Mesothelial cell of epicardium (in vitro differentiated cells): ENCODE results near the gene ERAP2. TPM values are rescaled to one million over a fixed set of nuclear protein-coding genes. Genes with fewer than 3 reads are reported as not detected.
A peak's percentile ranks its signal among the peaks of the same experiment; 100 is the strongest.

Experiments
- DNase-seq, 2 experiments: peaks; one replicate each; pipeline ENCODE4 v3.0.0; 2021; ENCODE audit warnings: low spot score in 2 of 2; ENCODE audit not compliant: unreplicated experiment in 2 of 2
- H3K27ac Mint-ChIP-seq: 2 replicates; pipeline ENCODE4 v1.8.0; 2021; ENCODE audit warnings: mixed read lengths
- H3K27me3 Mint-ChIP-seq: 2 replicates; pipeline ENCODE4 v1.8.0; 2021; ENCODE audit warnings: low read depth, mixed read lengths
- H3K36me3 Mint-ChIP-seq: 2 replicates; pipeline ENCODE4 v1.8.0; 2021; ENCODE audit warnings: mixed read lengths
- H3K4me1 Mint-ChIP-seq: 2 replicates; pipeline ENCODE4 v1.8.0; 2021; ENCODE audit warnings: mixed read lengths
- H3K4me3 Mint-ChIP-seq: 2 replicates; pipeline ENCODE4 v1.8.0; 2021; ENCODE audit warnings: mild to moderate bottlenecking, moderate library complexity, mixed read lengths
- H3K9me3 Mint-ChIP-seq: 2 replicates; pipeline ENCODE4 v1.8.0; 2021; ENCODE audit warnings: mixed read lengths
- CTCF ChIP-seq: fragments of 200-600 bp; sonication (generic); IDR thresholded peaks from one replicate; pipeline ENCODE4 v1.5.0; 2021; ENCODE audit warnings: antibody characterized with exemption; ENCODE audit not compliant: unreplicated experiment
- total RNA-seq: library from RNA; stranded (reverse); gene quantifications from 3 replicates; pipeline ENCODE4 v1.2.1, GENCODE V29; 2021

The ERAP2 gene
- total RNA-seq, 1 donor from 2014 or later: 0.74 TPM

DNA sequence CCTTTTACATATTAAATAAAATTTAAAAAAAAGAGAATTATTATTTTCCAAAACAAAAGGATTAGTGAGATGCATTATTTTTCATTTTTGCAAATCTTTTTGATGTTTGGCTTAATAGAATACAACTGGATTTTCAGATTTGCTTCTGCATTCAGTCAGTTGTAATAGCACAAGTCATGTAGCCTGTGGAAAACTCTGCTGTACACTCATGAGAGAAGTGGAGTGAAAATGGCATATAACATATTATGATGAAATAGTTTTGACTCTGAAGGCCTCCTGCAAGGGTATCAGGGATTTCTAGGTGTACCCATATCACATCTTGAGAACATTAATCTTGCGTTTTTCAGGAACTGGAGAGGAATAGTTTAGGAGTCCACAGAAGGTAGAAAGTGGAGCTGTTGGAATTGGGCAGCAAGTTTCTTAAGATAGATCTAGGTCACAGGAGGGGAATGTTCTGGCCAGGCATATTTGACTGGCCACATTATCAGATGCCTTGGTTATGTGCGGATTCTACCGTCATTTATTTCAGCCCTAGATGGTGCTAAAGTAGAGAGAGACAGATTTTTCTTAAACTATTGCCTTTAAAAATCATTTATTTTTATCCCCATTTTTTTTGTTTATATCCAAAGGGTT, 75.9 kb downstream of the ERAP2 start:
- H3K27me3 Mint-ChIP-seq: no peaks in the 10 kb centered on the region
- no peak overlapping the region for H3K4me3 Mint-ChIP-seq
- H3K4me1 Mint-ChIP-seq: peaks cover 22% of the 10 kb centered on the region
- H3K36me3 Mint-ChIP-seq: peaks cover 10% of the 10 kb centered on the region
- peaks cover 11% of the 10 kb centered on the region for H3K9me3 Mint-ChIP-seq
- no peak overlapping the region for H3K27ac Mint-ChIP-seq
- no peak for DNase-seq
- no peak for TF ChIP-seq CTCF

DNA sequence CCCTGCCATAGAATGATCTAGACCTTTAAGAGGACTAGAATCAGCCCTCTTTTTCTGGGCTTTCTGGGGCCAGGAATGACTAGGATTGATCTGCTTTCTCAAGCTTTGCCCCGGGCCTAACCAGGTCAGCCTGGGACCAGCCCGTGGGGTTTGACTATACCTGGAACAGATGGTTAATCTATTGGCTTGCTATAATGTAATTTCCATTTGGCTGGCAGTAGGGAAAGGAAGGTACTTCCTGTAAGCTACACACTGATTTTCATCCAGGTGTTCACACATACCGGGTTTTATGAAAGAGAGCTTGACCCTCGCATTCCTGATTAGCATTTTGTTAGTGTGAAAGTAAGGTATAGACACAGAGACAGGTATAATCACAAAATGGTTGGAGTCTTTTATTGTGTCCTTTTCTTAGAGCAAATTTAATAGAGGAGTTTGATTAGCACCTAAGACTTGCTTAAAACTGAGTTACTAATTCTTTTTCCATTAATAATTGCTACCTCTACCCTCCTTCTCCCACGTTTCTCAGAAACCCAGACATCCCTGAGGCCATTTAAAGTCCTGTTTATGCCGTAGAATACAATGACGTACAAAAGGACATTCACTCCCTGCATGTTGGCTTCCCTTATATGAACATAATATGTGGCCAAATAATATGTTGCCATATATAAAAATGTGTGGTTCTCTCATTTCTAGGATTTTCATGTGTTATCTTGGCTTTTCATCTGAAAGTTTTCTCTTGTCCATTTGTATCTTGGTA, 76.9 kb downstream of the ERAP2 start:
- Mint-ChIP-seq H3K27ac (peak overlapping the region; percentile 4), H3K4me1 (peaks cover 29% of the 10 kb centered on the region), H3K4me3 (no peak overlapping the region), H3K36me3 (peaks cover 10% of the 10 kb centered on the region), H3K27me3 (no peaks in the 10 kb centered on the region), H3K9me3 (peaks cover 11% of the 10 kb centered on the region)
- no peak for TF ChIP-seq CTCF
- no peak for DNase-seq

DNA sequence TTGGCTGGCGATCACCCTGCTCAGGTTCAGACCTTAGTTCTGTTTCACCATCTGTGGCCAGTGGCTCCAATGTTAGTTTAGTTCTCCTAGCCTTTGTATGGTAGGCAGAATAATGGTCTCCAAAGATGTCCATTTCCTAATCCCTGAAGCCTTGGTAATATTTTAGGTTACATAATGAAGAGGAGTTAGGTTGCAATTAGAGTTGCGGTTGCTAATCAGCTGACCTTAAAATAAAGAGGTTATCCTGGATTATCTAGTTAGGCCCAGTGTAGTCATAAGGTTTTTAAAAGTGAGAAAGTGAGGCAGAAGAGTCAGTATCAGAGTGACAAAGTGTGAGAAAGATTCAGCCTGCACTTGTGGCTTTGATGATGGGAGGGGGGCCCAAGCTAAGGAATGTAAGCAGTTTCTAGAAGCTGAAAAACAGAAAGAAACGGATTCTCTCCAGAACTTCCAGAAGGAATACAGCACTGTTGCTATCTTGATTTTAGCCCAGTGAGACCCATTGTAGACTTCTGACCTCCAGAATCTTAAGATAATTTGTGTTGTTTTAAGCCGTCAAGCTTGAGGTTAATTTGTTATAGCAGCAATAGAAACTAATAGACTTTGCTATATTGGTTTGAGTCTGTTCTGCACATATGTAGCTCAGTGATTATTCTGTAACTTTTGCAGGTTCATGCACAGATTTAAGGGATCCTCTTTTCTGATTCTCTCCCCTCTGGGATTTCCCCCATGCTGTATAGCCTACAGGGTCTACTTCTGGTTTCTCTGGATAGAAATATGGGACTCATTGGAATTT, 81.2 kb downstream of the ERAP2 start:
- no peak overlapping the region for H3K4me3 Mint-ChIP-seq
- DNase-seq: no peak
- no peaks in the 10 kb centered on the region for H3K27me3 Mint-ChIP-seq
- H3K36me3 Mint-ChIP-seq: peaks cover 7% of the 10 kb centered on the region
- H3K27ac Mint-ChIP-seq: no peak overlapping the region
- peaks cover 32% of the 10 kb centered on the region for H3K4me1 Mint-ChIP-seq
- H3K9me3 Mint-ChIP-seq: no peaks in the 10 kb centered on the region
- TF ChIP-seq CTCF: no peak

GRCh38 chr5:96958977-96959376, 82.7 kb downstream of the ERAP2 start:
- peaks cover 35% of the 10 kb centered on the region for H3K4me1 Mint-ChIP-seq
- H3K36me3 Mint-ChIP-seq: peaks cover 7% of the 10 kb centered on the region
- DNase-seq: no peak
- TF ChIP-seq CTCF: no peak
- no peaks in the 10 kb centered on the region for H3K9me3 Mint-ChIP-seq
- H3K4me3 Mint-ChIP-seq: no peak overlapping the region
- H3K27me3 Mint-ChIP-seq: no peaks in the 10 kb centered on the region
- no peak overlapping the region for H3K27ac Mint-ChIP-seq

DNA sequence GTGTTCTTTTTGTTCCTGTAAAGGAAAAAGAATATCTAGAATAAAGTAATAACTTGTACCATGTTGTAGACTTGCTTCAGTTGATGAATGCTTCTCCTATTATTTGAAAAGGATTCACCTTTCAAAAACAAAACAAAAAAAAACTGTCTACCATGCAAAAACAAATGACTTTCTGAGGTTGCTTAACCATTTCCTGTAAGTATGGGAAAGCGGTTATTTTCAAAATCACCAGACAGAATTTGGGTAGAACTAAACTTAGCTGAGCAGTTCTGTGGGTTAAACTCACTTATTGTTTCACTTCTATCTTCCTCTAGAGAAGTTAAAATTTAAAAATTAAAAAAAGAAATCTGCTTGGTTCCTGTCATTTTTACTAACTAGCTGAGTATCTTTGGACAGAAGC, 84.8 kb downstream of the ERAP2 start:
- no peaks in the 10 kb centered on the region for H3K9me3 Mint-ChIP-seq
- no peak for TF ChIP-seq CTCF
- no peak for DNase-seq
- no peaks in the 10 kb centered on the region for H3K27me3 Mint-ChIP-seq
- no peak overlapping the region for H3K27ac Mint-ChIP-seq
- peaks cover 44% of the 10 kb centered on the region for H3K4me1 Mint-ChIP-seq
- peaks cover 7% of the 10 kb centered on the region for H3K36me3 Mint-ChIP-seq
- no peak overlapping the region for H3K4me3 Mint-ChIP-seq
